Vagina (tissue), 2 donors: ENCODE measurements around the gene KRTAP4-9. TPM values are rescaled to one million over a fixed set of nuclear protein-coding genes. Genes with fewer than 3 reads are reported as not detected.
"Not testable (repeated sequence)": the region's sequence is repeated elsewhere in the genome, so short reads cannot be mapped to it uniquely, and the experiment has no call there.

Experiments used
- DNase-seq, 2 donors: peaks; one replicate each; pipeline ENCODE4 v3.0.0-alpha.2; 2017; ENCODE audit errors: extremely low spot score in 2 of 2
- H3K27ac ChIP-seq: fragments of 200-600 bp; sonication (generic); one replicate; pipeline ENCODE4 v1.5.1; 2019
- H3K27me3 ChIP-seq: fragments of 200-600 bp; sonication (generic); one replicate; pipeline ENCODE4 v1.5.1; 2019
- H3K36me3 ChIP-seq, 2 donors: fragments of 200-600 bp; sonication (generic); one replicate each; pipeline ENCODE4 v1.5.1; 2017 to 2019
- H3K4me1 ChIP-seq: fragments of 200-600 bp; sonication (generic); one replicate; pipeline ENCODE4 v1.5.1; 2019
- H3K4me3 ChIP-seq, 2 donors: fragments of 200-600 bp; sonication (generic); 1 replicate in 1 of 2; 2 replicates in 1 of 2; pipeline ENCODE4 v1.5.1; 2016 to 2019
- H3K9me3 ChIP-seq: fragments of 200-600 bp; sonication (generic); one replicate; pipeline ENCODE4 v1.5.1; 2019
- CTCF ChIP-seq, 3 experiments: fragments of 450-650 bp in 2 of 3; fragments of 200-600 bp in 1 of 3; sonication (generic) in 1 of 3; IDR thresholded peaks; one replicate each; pipeline ENCODE4 v1.5.1; 2017 to 2019; ENCODE audit warnings: antibody characterized with exemption in 3 of 3, mild to moderate bottlenecking in 2 of 3, moderate library complexity in 2 of 3
- POLR2A ChIP-seq, 2 donors: fragments of 450-650 bp; IDR thresholded peaks; one replicate each; pipeline ENCODE4 v1.6.1; 2017; ENCODE audit warnings: antibody characterized with exemption in 2 of 2, mild to moderate bottlenecking in 2 of 2, moderate library complexity in 2 of 2
- POLR2AphosphoS5 ChIP-seq, 2 donors: sonication (generic); formaldehyde crosslinking; IDR thresholded peaks; one replicate each; pipeline ENCODE4 v1.9.0; 2017; ENCODE audit warnings: antibody characterized with exemption in 2 of 2, mild to moderate bottlenecking in 2 of 2, low read depth in 1 of 2; ENCODE audit not compliant: insufficient read depth in 1 of 2
- intact Hi-C: fragments of 100-400 bp; cut with DNase I; formaldehyde crosslinking; loops from one replicate; pipeline ENCODE4 v1.15.1; 2023
- total RNA-seq: library from RNA; depleted of rRNA; stranded (reverse); fragments of >200 nt; gene quantifications from one replicate; pipeline ENCODE4 v1.2.3, GENCODE V29; 2016

The KRTAP4-9 gene
- total RNA-seq, 1 donor from 2014 or later = not detected

GRCh38 chr17:41069031-41069430, 36.2 kb upstream of the KRTAP4-9 start:
- Histone ChIP-seq H3K4me1 (no peaks in the 10 kb centered on the region), H3K36me3 (no peaks in the 10 kb centered on the region), H3K27ac (no peak overlapping the region), H3K27me3 (no peaks in the 10 kb centered on the region), H3K9me3 (no peaks in the 10 kb centered on the region), H3K4me3 (no peak overlapping the region)
- intact Hi-C loops = no loop called here
- no peak for DNase-seq
- TF ChIP-seq POLR2A (IDR thresholded peaks at IDR 0.05) = no peak
- TF ChIP-seq POLR2AphosphoS5 (IDR thresholded peaks at IDR 0.05; ENCODE audit: insufficient read depth in 1 of 2, low read depth in 1 of 2) = no peak
- TF ChIP-seq CTCF (IDR thresholded peaks at IDR 0.05) = no peak

- Histone ChIP-seq H3K9me3 (no peaks in the 10 kb centered on the region), H3K36me3 (no peaks in the 10 kb centered on the region), H3K4me3 (no peak overlapping the region), H3K27ac (no peak overlapping the region), H3K27me3 (no peaks in the 10 kb centered on the region), H3K4me1 (no peaks in the 10 kb centered on the region)
- intact Hi-C loops = no loop called here
- DNase-seq = no peak
- no peak for TF ChIP-seq CTCF (IDR thresholded peaks at IDR 0.05)
- no peak for TF ChIP-seq POLR2AphosphoS5 (IDR thresholded peaks at IDR 0.05; ENCODE audit: insufficient read depth in 1 of 2, low read depth in 1 of 2)
- no peak for TF ChIP-seq POLR2A (IDR thresholded peaks at IDR 0.05)
Observed at GRCh38 chr17:41071606-41072360, 33.4 kb upstream of the KRTAP4-9 start.

GRCh38 chr17:41073676-41074075, 31.5 kb upstream of the KRTAP4-9 start:
- Histone ChIP-seq H3K9me3 (no peaks in the 10 kb centered on the region), H3K4me1 (no peaks in the 10 kb centered on the region), H3K27me3 (no peaks in the 10 kb centered on the region), H3K27ac (no peak overlapping the region), H3K36me3 (no peaks in the 10 kb centered on the region), H3K4me3 (no peak overlapping the region)
- TF ChIP-seq CTCF (IDR thresholded peaks at IDR 0.05) = no peak
- no peak for TF ChIP-seq POLR2AphosphoS5 (IDR thresholded peaks at IDR 0.05; ENCODE audit: insufficient read depth in 1 of 2, low read depth in 1 of 2)
- TF ChIP-seq POLR2A (IDR thresholded peaks at IDR 0.05) = no peak
- intact Hi-C loops = no loop called here
- no peak for DNase-seq

GRCh38 chr17:41076788-41077187, 28.4 kb upstream of the KRTAP4-9 start:
- Histone ChIP-seq H3K27me3 (no peaks in the 10 kb centered on the region), H3K36me3 (no peaks in the 10 kb centered on the region), H3K4me1 (no peaks in the 10 kb centered on the region), H3K27ac (no peak overlapping the region), H3K9me3 (no peaks in the 10 kb centered on the region), H3K4me3 (no peak overlapping the region)
- intact Hi-C loops = no loop called here
- TF ChIP-seq CTCF (IDR thresholded peaks at IDR 0.05) (no peak), POLR2A (IDR thresholded peaks at IDR 0.05) (no peak)
- DNase-seq = no peak

- no peaks in the 10 kb centered on the region for H3K36me3 ChIP-seq
- no peak for TF ChIP-seq CTCF (IDR thresholded peaks at IDR 0.05)
- TF ChIP-seq POLR2A (IDR thresholded peaks at IDR 0.05) = no peak
- TF ChIP-seq POLR2AphosphoS5 (IDR thresholded peaks at IDR 0.05; ENCODE audit: insufficient read depth in 1 of 2, low read depth in 1 of 2) = no peak
- no peak for DNase-seq
- no peaks in the 10 kb centered on the region for H3K9me3 ChIP-seq
- no peak overlapping the region for H3K27ac ChIP-seq
- intact Hi-C loops = no loop called here
- H3K4me1 ChIP-seq = no peaks in the 10 kb centered on the region
- no peak overlapping the region for H3K4me3 ChIP-seq
- H3K27me3 ChIP-seq = no peaks in the 10 kb centered on the region
Observed at GRCh38 chr17:41082626-41083025, 22.6 kb upstream of the KRTAP4-9 start.

- DNase-seq, H3K27ac ChIP-seq, H3K36me3 ChIP-seq, intact Hi-C loops, H3K27me3 ChIP-seq, H3K9me3 ChIP-seq, H3K4me3 ChIP-seq, H3K4me1 ChIP-seq: not testable (repeated sequence)
Observed at GRCh38 chr17:41083427-41083826, 21.8 kb upstream of the KRTAP4-9 start.

GRCh38 chr17:41084100-41084856, 20.9 kb upstream of the KRTAP4-9 start, which contains the start of gene KRTAP4-7:
Gene KRTAP4-7, plus strand, starts transcription at chr17:41084150. Its CDS starts 57 bp downstream, at chr17:41084207.
- H3K36me3 ChIP-seq, H3K27me3 ChIP-seq, H3K9me3 ChIP-seq, H3K4me1 ChIP-seq, H3K4me3 ChIP-seq, H3K27ac ChIP-seq, intact Hi-C loops, DNase-seq: not testable (repeated sequence)
